ENCODE data around the gene TRMO.

The TRMO gene

DNA sequence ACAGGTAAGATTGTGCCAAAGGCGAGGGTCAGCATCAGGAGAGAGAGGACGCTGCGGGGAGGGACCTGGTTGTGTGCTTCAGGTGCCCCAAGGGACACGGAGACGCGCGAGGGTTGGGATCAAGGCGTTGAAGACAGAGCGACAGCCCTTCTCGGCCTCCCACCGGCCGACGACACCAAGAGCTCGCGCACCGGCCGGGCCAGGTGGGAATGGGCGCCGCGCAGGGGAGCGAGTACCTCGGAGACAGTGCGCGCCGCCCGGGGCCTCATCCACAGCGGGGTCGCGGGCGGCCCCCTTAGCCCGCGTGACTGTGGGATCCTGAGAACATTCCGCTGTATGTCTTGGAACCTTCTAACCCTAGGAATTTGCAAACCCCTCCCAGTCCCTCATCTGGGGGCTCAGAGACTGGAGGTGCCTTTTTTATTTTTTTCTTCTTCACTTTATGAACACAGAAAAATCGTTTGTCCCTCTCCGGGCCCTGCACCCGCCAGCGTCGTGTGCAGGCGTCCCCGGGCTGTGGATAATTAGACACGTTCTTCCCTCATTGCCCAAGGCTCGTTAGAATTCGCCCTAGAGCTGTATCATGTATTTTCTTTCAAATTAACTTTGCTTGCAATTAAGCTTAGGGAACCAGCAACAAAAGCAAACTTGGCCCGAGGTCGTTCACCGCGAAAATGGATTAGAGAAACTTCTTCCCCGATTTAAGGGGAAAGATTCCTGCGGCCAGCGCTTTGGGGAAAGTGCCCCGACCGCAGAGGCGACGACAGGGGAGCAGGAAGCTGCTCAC, 64.5 kb downstream of the TRMO start:
- DNase-seq: peak; percentile 18

DNA sequence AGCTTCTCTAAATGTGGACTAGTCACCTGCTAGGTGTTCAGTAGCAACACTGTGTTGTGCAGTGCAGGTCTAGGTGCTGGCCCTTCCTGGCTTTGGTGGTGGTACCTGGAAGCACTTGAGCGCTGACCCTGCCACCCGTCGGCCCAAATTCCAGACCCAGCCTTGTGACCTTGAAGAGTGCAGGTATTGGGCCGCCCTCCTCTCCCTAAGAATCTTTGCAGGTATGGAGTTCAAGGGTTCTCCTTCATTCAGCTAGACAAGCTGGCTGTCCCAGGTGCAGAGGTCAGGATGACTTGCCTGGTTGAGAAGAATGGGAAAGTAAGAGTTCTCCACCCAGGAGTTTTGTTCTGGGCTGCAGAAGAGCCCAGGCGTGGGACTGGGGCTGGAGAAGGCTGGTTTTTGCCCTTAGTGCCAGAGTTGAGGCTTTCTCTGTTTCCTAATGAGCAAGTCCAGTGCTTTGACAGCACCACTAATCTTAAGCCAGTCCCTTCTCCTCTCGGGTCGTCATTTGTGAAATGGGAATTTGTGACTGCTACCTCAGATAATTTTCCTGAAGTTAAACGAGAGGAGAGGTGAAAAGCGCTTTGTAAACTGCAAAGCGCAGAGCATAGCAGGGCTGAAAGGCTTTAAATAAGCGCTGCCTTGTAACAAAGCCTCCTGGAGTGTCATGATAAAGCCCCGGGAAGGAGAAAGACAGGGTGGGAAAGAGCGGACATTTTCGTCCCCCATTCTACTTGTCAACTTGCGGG, 65.3 kb downstream of the TRMO start:
- DNase-seq: no peak

DNA sequence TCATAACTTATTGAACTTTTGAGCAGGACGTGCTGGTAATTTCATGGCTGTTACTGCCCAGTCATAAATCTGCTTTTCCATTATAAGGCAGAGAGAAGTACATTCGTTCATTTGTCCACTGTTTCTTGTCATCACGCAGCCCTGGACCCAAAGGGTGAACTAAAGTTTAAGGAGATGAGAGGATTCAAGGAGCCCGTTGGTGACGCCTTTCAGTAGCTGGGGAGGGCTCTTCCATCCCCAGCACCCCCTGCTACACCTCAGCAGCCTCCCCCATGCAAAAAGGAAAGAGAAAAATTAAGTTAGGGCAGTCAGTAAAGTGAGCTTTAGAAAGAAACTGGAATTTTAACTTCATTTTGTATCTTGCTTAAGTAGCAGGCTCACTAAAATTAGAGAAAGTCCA, 66.4 kb downstream of the TRMO start:
- DNase-seq: no peak

DNA sequence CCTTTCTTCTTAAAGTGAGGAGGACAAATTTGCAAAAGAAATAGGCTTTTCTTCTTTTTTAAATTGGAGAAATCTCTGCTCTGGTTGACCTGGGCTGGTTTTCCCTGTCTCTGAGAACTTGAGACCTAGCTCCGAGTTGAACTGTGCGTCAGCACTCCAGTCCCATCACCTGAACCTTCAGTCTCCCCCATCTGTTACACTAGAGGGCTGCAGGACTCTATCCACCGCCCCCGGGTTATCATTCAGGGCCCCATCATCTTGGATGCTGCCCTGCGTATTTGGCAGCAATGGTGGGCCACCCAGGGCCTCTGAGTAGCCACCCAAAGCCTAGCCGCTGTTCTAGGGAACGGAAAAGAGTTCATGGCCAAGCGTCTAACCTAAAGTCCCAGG, 66.8 kb downstream of the TRMO start:
- no peak for DNase-seq

DNA sequence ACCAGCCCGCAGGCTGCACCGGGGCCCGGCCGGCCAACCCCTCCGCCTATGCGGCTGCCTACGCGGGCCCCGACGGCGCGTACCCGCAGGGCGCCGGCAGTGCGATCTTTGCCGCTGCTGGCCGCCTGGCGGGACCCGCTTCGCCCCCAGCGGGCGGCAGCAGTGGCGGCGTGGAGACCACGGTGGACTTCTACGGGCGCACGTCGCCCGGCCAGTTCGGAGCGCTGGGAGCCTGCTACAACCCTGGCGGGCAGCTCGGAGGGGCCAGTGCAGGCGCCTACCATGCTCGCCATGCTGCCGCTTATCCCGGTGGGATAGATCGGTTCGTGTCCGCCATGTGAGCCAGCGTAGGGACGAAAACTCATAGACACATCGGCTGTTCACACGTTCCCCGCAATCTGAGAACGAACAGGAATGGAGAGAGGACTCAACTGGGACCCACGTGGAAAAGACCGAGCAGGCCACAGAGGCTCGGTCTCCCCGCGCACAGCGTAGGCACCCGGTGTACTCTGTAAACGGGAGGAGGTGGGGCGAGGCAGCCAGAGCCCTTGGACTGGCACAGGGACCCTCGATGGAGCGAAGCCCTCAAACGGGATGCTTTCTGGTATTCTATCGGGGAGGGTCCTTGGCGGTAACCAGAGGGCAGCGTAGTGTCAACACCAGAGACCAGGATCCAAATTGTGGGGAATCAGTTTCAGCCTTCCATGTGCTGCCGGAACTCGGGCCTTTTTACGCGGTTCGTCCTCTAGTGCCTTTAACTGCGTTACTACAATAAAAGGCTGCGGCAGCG, 67.4 kb downstream of the TRMO start:
- no peak for DNase-seq

Measured in hematopoietic multipotent progenitor cell treated with erythropoietin and hydrocortisone succinate and interleukin-3 and kit ligand, for 4 days (in vitro differentiated cells).